Right lobe of liver (tissue), 4 donors: ENCODE results near the gene RMDN2.

ENCODE experiments used
- POLR2A ChIP-seq: fragments of 450-650 bp; IDR thresholded peaks from one replicate; pipeline ENCODE4 v1.6.1; 2017; ENCODE audit warnings: antibody characterized with exemption, mild to moderate bottlenecking
- TF ChIP-seq, protein P1 (sequence below), 4 donors: fragments of 200-600 bp in 3 of 4; fragments of 450-650 bp in 1 of 4; IDR thresholded peaks; one replicate each; pipeline versions ENCODE4 v1.5.1 to v1.8.0; 2016 to 2022; ENCODE audit warnings: antibody characterized with exemption in 4 of 4, mild to moderate bottlenecking in 2 of 4
- donor health status: DM: no; HTN: no; CAD: no.
- donor health status: DM: no; HTN: no; CAD: no.
- donor health status: DM: no; HTN: yes; CAD: no.

GRCh38 chr2:37878536-37878935 is 46.6 kb upstream of the RMDN2 start:
- TF ChIP-seq, protein P1, sequence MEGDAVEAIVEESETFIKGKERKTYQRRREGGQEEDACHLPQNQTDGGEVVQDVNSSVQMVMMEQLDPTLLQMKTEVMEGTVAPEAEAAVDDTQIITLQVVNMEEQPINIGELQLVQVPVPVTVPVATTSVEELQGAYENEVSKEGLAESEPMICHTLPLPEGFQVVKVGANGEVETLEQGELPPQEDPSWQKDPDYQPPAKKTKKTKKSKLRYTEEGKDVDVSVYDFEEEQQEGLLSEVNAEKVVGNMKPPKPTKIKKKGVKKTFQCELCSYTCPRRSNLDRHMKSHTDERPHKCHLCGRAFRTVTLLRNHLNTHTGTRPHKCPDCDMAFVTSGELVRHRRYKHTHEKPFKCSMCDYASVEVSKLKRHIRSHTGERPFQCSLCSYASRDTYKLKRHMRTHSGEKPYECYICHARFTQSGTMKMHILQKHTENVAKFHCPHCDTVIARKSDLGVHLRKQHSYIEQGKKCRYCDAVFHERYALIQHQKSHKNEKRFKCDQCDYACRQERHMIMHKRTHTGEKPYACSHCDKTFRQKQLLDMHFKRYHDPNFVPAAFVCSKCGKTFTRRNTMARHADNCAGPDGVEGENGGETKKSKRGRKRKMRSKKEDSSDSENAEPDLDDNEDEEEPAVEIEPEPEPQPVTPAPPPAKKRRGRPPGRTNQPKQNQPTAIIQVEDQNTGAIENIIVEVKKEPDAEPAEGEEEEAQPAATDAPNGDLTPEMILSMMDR (IDR thresholded peaks at IDR 0.05), result no peak
- TF ChIP-seq POLR2A, result no peak
